T-helper 22 cell (primary cell): ENCODE measurements around the gene BRICD5.
"Not testable (repeated sequence)": the region's sequence is repeated elsewhere in the genome, so short reads cannot be mapped to it uniquely, and the experiment has no call there.

Experiments used
- DNase-seq: peaks from one replicate; pipeline ENCODE4 v3.0.0-alpha.2; 2020; ENCODE audit warnings: low read depth

Gene BRICD5

GRCh38 chr16:2223221-2223941, 12.7 kb upstream of the BRICD5 start, which contains the start of gene E4F1:
Gene E4F1 (plus strand): TSS chr16:2223591. CDS start chr16:2223614, 23 bp downstream.
- peak; percentile 99 for DNase-seq

GRCh38 chr16:2216330-2216729, 5.7 kb upstream of the BRICD5 start:
- DNase-seq, result no peak

GRCh38 chr16:2214719-2214968, 4.0 kb upstream of the BRICD5 start, which contains the start of gene PGP:
Gene PGP (minus strand): TSS chr16:2214840. CDS start chr16:2214777, 63 bp downstream.
- no peak for DNase-seq

GRCh38 chr16:2213817-2214718, 3.4 kb upstream of the BRICD5 start:
- no peak for DNase-seq

GRCh38 chr16:2212362-2213324, 2.0 kb upstream of the BRICD5 start:
- no peak for DNase-seq

- DNase-seq, result no peak
Observed at GRCh38 chr16:2211923-2212347, 1.3 kb upstream of the BRICD5 start.

GRCh38 chr16:2210009-2210332, 692 bp downstream of the BRICD5 start:
- no peak for DNase-seq

GRCh38 chr16:2209258-2210008, 1.2 kb downstream of the BRICD5 start:
- no peak for DNase-seq

- DNase-seq, result no peak
Observed at GRCh38 chr16:2208772-2209171, 1.9 kb downstream of the BRICD5 start.

- DNase-seq, result no peak
Observed at GRCh38 chr16:2208308-2208707, 2.4 kb downstream of the BRICD5 start.

- no peak for DNase-seq
Observed at GRCh38 chr16:2207872-2208271, 2.8 kb downstream of the BRICD5 start.

- no peak for DNase-seq
Observed at GRCh38 chr16:2206780-2207433, 3.8 kb downstream of the BRICD5 start.

GRCh38 chr16:2206420-2206779, 4.3 kb downstream of the BRICD5 start:
- DNase-seq, result no peak

- DNase-seq, result no peak
Observed at GRCh38 chr16:2205967-2206313, 4.7 kb downstream of the BRICD5 start.

- DNase-seq, result peak; percentile 87
Observed at GRCh38 chr16:2205104-2205966, 5.3 kb downstream of the BRICD5 start, which contains the start of gene MLST8. Gene MLST8 (plus strand): TSS chr16:2205454. CDS start chr16:2206086, 632 bp downstream.

GRCh38 chr16:2204416-2205103, 6.1 kb downstream of the BRICD5 start:
- DNase-seq, result no peak

GRCh38 chr16:2203119-2203688, 7.5 kb downstream of the BRICD5 start:
- DNase-seq, result not testable (repeated sequence)

GRCh38 chr16:2200313-2200712, 10.3 kb downstream of the BRICD5 start:
- no peak for DNase-seq

GRCh38 chr16:2199621-2200139, 11.0 kb downstream of the BRICD5 start:
- no peak for DNase-seq
